ENCODE measurements around the gene AKAP6. TPM values are rescaled to one million over a fixed set of nuclear protein-coding genes. Genes with fewer than 3 reads are reported as not detected.

The AKAP6 gene
- total RNA-seq, 4 donors from 2014 or later = 2.0 to 11.0 (median 4.2) TPM

DNA sequence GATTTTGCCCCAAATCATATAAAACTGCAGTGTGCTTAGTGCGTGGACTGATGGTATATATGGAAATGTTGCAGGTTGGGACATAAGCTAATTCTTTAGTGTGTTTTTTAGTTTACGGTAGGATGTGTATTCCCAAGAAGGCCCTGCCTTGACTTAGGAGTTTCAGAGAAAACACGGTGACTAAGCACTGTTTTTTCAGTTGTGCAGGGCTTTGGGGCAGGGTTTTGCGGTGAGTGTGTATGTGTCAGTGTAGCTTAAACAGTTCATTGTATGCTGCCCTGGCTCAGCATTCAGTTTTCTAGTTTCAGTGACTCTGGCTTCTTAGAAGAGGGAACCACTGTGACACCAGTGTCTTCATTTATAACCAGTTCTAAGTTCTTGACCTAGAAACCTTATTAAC lies 101.2 kb downstream of the AKAP6 start:
- WGBS = 85% methylated on average over 4 of the region's 4 CpGs
- TF ChIP-seq, protein P1, sequence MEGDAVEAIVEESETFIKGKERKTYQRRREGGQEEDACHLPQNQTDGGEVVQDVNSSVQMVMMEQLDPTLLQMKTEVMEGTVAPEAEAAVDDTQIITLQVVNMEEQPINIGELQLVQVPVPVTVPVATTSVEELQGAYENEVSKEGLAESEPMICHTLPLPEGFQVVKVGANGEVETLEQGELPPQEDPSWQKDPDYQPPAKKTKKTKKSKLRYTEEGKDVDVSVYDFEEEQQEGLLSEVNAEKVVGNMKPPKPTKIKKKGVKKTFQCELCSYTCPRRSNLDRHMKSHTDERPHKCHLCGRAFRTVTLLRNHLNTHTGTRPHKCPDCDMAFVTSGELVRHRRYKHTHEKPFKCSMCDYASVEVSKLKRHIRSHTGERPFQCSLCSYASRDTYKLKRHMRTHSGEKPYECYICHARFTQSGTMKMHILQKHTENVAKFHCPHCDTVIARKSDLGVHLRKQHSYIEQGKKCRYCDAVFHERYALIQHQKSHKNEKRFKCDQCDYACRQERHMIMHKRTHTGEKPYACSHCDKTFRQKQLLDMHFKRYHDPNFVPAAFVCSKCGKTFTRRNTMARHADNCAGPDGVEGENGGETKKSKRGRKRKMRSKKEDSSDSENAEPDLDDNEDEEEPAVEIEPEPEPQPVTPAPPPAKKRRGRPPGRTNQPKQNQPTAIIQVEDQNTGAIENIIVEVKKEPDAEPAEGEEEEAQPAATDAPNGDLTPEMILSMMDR (IDR thresholded peaks at IDR 0.05) = no peak
- no peak overlapping the region for H3K27ac ChIP-seq
- no peaks in the 10 kb centered on the region for H3K4me1 ChIP-seq
- no peaks in the 10 kb centered on the region for H3K9me3 ChIP-seq
- no peaks in the 10 kb centered on the region for H3K27me3 ChIP-seq
- no peak for DNase-seq (ENCODE audit: low spot score in 2 of 2)
- H3K36me3 ChIP-seq = no peaks in the 10 kb centered on the region
- no peak overlapping the region for H3K4me3 ChIP-seq

DNA sequence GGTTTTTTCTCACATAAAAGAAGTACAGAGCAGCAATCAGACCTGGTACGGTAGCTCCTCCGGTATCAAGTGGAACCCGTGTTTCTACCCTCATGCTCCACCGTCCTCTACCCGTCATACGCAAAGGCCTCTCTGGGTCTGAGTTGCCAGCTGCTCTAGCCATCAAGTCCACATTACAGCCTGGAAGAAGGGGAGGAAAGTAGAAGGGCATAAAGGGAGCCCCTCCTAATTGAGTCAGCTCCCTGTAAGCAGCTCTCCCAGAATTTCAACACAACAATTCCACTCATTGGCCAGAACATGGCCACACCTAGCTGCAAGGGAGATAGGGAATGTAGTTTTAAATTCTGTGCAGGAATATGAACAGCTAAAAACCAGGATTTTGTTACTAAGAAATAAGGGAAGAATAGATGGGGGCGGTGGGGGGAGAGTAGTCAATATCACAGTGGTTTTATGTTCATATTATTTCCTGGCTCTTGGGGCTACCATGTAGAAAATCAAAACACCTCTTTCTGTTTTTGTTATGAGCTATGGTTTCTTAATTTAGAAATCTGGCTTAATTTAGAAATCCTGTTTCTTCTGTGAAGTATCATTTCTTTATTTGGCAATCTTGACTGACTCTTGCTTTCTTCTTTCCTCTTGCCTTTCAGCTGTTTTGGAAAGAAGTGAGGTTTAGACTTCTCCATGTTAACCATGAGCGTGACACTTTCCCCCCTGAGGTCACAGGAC lies 103.9 kb downstream of the AKAP6 start:
- H3K27me3 ChIP-seq = no peaks in the 10 kb centered on the region
- no peak for DNase-seq (ENCODE audit: low spot score in 2 of 2)
- 92% methylated on average over 8 of the region's 8 CpGs for WGBS
- H3K36me3 ChIP-seq = no peaks in the 10 kb centered on the region
- H3K9me3 ChIP-seq = no peaks in the 10 kb centered on the region
- no peak overlapping the region for H3K4me3 ChIP-seq
- TF ChIP-seq EP300 (IDR thresholded peaks at IDR 0.05) (no peak), POLR2A (IDR thresholded peaks at IDR 0.05) (no peak), POLR2AphosphoS5 (IDR thresholded peaks at IDR 0.05) (no peak)
- TF ChIP-seq, protein P1 (IDR thresholded peaks at IDR 0.05) = no peak
- no peak overlapping the region for H3K27ac ChIP-seq
- H3K4me1 ChIP-seq = no peaks in the 10 kb centered on the region

DNA sequence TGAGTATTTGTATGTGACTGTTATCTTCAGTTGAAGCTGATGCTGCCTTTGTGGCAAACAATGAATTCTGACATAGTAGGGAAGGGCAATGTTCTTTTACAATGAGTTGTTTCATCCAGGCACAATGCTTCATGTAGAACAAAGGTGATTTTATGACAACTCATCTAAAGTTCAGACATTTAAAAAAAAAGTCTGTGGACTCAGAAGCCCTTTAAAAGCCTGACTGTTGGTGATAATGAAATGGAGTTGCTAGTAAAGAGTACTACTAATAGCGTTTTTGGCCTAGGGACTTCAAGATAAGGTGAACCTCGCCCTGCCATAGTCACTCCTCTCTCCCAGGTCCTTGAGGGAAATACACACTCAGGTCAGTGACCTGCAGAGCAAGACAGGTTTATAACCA lies 105.1 kb downstream of the AKAP6 start:
- no peaks in the 10 kb centered on the region for H3K9me3 ChIP-seq
- H3K27me3 ChIP-seq = no peaks in the 10 kb centered on the region
- no peak overlapping the region for H3K27ac ChIP-seq
- no peaks in the 10 kb centered on the region for H3K4me1 ChIP-seq
- H3K4me3 ChIP-seq = no peak overlapping the region
- TF ChIP-seq POLR2AphosphoS5 (IDR thresholded peaks at IDR 0.05) (no peak), POLR2A (IDR thresholded peaks at IDR 0.05) (no peak), EP300 (IDR thresholded peaks at IDR 0.05) (no peak)
- TF ChIP-seq, protein P1 (IDR thresholded peaks at IDR 0.05) = no peak
- H3K36me3 ChIP-seq = no peaks in the 10 kb centered on the region
- no peak for DNase-seq (ENCODE audit: low spot score in 2 of 2)
- whole genome bisulfite sequencing = 82% methylated on average over 2 of the region's 2 CpGs

DNA sequence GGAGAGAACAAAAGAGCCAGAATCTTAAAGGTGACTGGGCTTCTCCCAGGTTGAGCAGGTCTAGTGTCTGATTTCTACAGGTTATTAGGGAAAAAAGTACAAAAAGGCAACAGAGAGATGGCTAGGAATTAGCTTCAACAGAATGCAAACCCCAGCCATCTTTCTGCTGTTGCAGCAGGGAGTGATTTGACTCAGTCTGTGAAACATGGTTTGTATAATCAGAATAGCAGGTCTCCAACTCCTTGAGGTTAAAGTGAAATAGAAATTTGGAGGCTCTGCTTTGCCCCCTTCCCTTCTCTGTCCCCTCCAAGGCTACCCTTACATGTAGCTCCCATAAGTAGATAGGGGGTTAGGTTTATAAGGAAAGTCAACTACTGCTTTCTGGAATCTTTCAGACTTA lies 105.8 kb downstream of the AKAP6 start:
- Histone ChIP-seq H3K36me3 (no peaks in the 10 kb centered on the region), H3K4me3 (no peak overlapping the region), H3K27ac (no peak overlapping the region), H3K27me3 (no peaks in the 10 kb centered on the region), H3K9me3 (no peaks in the 10 kb centered on the region), H3K4me1 (no peaks in the 10 kb centered on the region)
- TF ChIP-seq, protein P1 (IDR thresholded peaks at IDR 0.05) = no peak
- TF ChIP-seq POLR2AphosphoS5 (IDR thresholded peaks at IDR 0.05) (no peak), POLR2A (IDR thresholded peaks at IDR 0.05) (no peak), EP300 (IDR thresholded peaks at IDR 0.05) (no peak)
- DNase-seq (ENCODE audit: low spot score in 2 of 2) = no peak

DNA sequence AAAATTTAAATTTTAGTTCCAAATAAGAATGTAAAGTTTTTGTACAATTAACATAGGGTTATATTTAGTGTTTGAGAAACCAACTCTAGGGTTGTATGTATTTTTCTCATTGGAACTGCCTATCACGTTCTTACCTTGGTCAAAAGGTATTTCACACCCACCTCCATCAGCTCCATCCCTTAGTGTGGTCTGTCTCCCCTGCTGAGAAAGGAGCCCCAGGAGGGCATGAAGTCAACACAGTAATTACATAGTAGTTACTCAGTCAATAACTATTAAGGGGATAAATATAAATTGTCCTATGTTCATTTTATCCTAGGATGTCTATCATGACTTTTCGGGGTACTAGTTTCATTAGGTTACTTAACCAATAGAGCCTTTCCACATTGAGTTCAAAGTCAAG lies 106.3 kb downstream of the AKAP6 start:
- H3K4me3 ChIP-seq = no peak overlapping the region
- H3K27ac ChIP-seq = no peak overlapping the region
- no peak for TF ChIP-seq EP300 (IDR thresholded peaks at IDR 0.05)
- no peak for TF ChIP-seq POLR2A (IDR thresholded peaks at IDR 0.05)
- TF ChIP-seq, protein P1 (IDR thresholded peaks at IDR 0.05) = no peak
- TF ChIP-seq POLR2AphosphoS5 (IDR thresholded peaks at IDR 0.05) = no peak
- 95% methylated on average over 2 of the region's 2 CpGs for WGBS
- no peaks in the 10 kb centered on the region for H3K9me3 ChIP-seq
- DNase-seq (ENCODE audit: low spot score in 2 of 2) = no peak
- no peaks in the 10 kb centered on the region for H3K27me3 ChIP-seq
- H3K36me3 ChIP-seq = no peaks in the 10 kb centered on the region
- no peaks in the 10 kb centered on the region for H3K4me1 ChIP-seq
